Liver (tissue), 9 donors: ENCODE results near the gene CDH4. TPM values are rescaled to one million over a fixed set of nuclear protein-coding genes. Genes with fewer than 3 reads are reported as not detected.

ENCODE experiments used
- DNase-seq: peaks from one replicate; pipeline ENCODE4 v3.0.0-alpha.2; 2017; ENCODE audit warnings: low spot score
- H3K27ac ChIP-seq, 2 donors: one replicate each; pipeline ENCODE4 v1.7.0; 2013; ENCODE audit warnings: inconsistent platforms in 2 of 2, low read length in 2 of 2, control low read depth in 1 of 2, low read depth in 1 of 2, mild to moderate bottlenecking in 1 of 2
- H3K27me3 ChIP-seq, 4 donors: one replicate each; pipeline versions ENCODE4 v1.6.1 to v1.7.0; 2013; ENCODE audit warnings: low read length in 3 of 4, inconsistent platforms in 1 of 4, mild to moderate bottlenecking in 1 of 4, moderate library complexity in 1 of 4; ENCODE audit not compliant: control insufficient read depth in 4 of 4, insufficient read depth in 4 of 4
- H3K36me3 ChIP-seq, 4 donors: one replicate each; pipeline versions ENCODE4 v1.6.1 to v1.7.0; 2013; ENCODE audit warnings: low read length in 3 of 4, mild to moderate bottlenecking in 3 of 4, low read depth in 1 of 4, moderate library complexity in 1 of 4; ENCODE audit not compliant: control insufficient read depth in 4 of 4, insufficient read depth in 3 of 4
- H3K4me1 ChIP-seq, 4 donors: one replicate each; pipeline versions ENCODE4 v1.6.1 to v1.7.0; 2013; ENCODE audit warnings: low read length in 3 of 4, mild to moderate bottlenecking in 3 of 4, moderate library complexity in 1 of 4; ENCODE audit not compliant: control insufficient read depth in 4 of 4, insufficient read depth in 4 of 4
- H3K4me3 ChIP-seq, 3 donors: one replicate each; pipeline versions ENCODE4 v1.6.1 to v1.7.0; 2013; ENCODE audit warnings: low read length in 3 of 3, control low read depth in 1 of 3, low read depth in 1 of 3, mild to moderate bottlenecking in 1 of 3
- H3K9ac ChIP-seq, 2 donors: one replicate each; pipeline ENCODE4 v1.7.0; 2013; ENCODE audit warnings: low read length in 2 of 2, mild to moderate bottlenecking in 2 of 2, moderate library complexity in 2 of 2, control low read depth in 1 of 2, low read depth in 1 of 2
- H3K9me3 ChIP-seq, 4 donors: one replicate each; pipeline versions ENCODE4 v1.6.1 to v1.7.0; 2013; ENCODE audit warnings: low read length in 3 of 4; ENCODE audit not compliant: control insufficient read depth in 4 of 4
- FOXA1 ChIP-seq: IDR thresholded peaks from 2 replicates; pipeline ENCODE4 v1.6.1; 2016; ENCODE audit warnings: antibody characterized with exemption
- FOXA2 ChIP-seq: IDR thresholded peaks from 2 replicates; pipeline ENCODE4 v1.6.1; 2016; ENCODE audit warnings: antibody characterized with exemption
- GABPA ChIP-seq, 2 donors: IDR thresholded peaks in 1 of 2; conservative IDR thresholded peaks in 1 of 2; 2 replicates each; pipeline ENCODE4 v1.6.1; 2016; ENCODE audit warnings: antibody characterized with exemption in 2 of 2, mild to moderate bottlenecking in 1 of 2, moderate library complexity in 1 of 2
- HNF4A ChIP-seq, 2 donors: conservative IDR thresholded peaks; 2 replicates each; pipeline ENCODE4 v1.6.1; 2016; ENCODE audit warnings: antibody characterized with exemption in 2 of 2, mild to moderate bottlenecking in 2 of 2
- HNF4G ChIP-seq: IDR thresholded peaks from 2 replicates; pipeline ENCODE4 v1.6.1; 2016; ENCODE audit warnings: antibody characterized with exemption
- RAD21 ChIP-seq, 2 donors: IDR thresholded peaks; 2 replicates each; pipeline ENCODE4 v1.6.1; 2016; ENCODE audit warnings: antibody characterized with exemption in 2 of 2, mild to moderate bottlenecking in 2 of 2
- RXRA ChIP-seq, 2 donors: IDR thresholded peaks; 2 replicates each; pipeline ENCODE4 v1.6.1; 2017 to 2018; ENCODE audit warnings: antibody characterized with exemption in 2 of 2, mild to moderate bottlenecking in 1 of 2
- SP1 ChIP-seq: IDR thresholded peaks from 2 replicates; pipeline ENCODE4 v1.6.1; 2018; ENCODE audit warnings: antibody characterized with exemption, mild to moderate bottlenecking
- YY1 ChIP-seq: IDR thresholded peaks from 2 replicates; pipeline ENCODE4 v1.6.1; 2016; ENCODE audit warnings: antibody characterized with exemption, mild to moderate bottlenecking
- WGBS: extraction: QIAGEN DNeasy Blood & Tissue Kit; methylation state at CpG from one replicate; pipeline ENCODE4 v1.1.7; 2013; 5-methylcytosine and 5-hydroxymethylcytosine counted together
- polyA plus RNA-seq, 2 donors: library from polyadenylated mRNA; stranded (reverse) in 1 of 2; unstranded in 1 of 2; fragments of 200-250 nt in 1 of 2; fragments of >200 nt in 1 of 2; fragmentation: Nextera tagmentation in 1 of 2; extraction: Ambion mirVana in 1 of 2; gene quantifications; one replicate each; pipeline versions ENCODE4 v1.2.1 to v1.2.3, GENCODE V29; 2013 to 2015
- total RNA-seq, 2 donors: library from RNA; depleted of rRNA; stranded (reverse); fragments of >200 nt; gene quantifications; one replicate each; pipeline ENCODE4 v1.2.3, GENCODE V29; 2014
- TF ChIP-seq, protein P1 (sequence below): fragments of 150-350 bp; IDR thresholded peaks from 2 replicates; pipeline ENCODE4 v1.5.1; 2017; ENCODE audit warnings: improper control_type of control experiment, low read depth, low read length; ENCODE audit not compliant: missing input control
- TF ChIP-seq, protein P2 (sequence below): IDR thresholded peaks from 2 replicates; pipeline ENCODE4 v1.6.1; 2016; ENCODE audit warnings: antibody characterized with exemption, mild to moderate bottlenecking
- TF ChIP-seq, protein P3 (sequence below): IDR thresholded peaks from 2 replicates; pipeline ENCODE4 v1.6.1; 2016; ENCODE audit warnings: antibody characterized with exemption
- TF ChIP-seq, protein P4 (sequence below): IDR thresholded peaks from 2 replicates; pipeline ENCODE4 v1.6.1; 2016; ENCODE audit warnings: antibody characterized with exemption
- donor health status: healthy.
- donor health status: healthy.
- donor health status: healthy.
- donor health status: healthy.
- donor health status: healthy.

The CDH4 gene
- total and polyA plus RNA-seq, 4 donors, result 0.03 to 0.25 (median 0.19) TPM; not detected in 1

DNA sequence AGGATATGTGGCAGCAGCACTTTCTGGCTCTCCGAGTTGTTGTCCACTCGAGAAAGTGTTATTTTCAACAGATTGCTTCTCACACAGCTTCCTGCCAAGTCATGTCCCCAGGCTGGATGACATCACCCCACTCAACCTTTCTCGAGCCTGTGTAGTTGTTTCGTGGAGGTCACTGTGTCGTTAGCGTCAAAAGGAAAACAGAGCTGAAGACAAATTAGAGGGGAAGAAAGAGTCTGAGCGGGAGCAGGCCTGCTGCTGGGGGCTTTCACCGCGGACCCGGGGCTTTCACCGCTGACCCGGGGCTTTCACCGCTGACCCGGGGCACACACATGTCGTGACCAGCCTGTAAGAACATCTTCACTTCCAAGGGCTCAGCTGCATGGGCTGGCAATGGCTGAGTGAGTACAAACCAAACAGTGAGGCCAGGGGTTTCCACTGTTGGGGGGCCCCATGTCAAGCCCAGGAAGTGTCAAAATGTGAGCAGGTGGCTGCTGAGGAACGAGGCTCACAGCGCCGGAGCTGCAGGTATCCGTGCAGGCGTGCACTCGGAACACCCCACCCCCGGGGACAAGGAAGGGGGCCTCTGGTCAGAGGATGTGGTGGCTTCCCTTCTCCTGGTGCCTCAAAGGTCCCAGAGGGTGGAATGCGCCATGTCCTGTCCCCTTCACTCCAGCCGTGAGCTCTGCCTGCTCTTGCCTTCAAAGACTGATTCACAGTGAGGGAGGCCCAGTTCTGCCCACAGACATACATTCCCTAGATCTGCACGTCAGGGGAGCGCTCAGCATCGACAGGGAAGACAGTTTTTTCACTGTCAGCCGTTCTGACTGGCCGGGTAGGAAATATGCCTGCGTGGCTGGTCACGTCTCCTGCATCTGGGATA is 447.7 kb downstream of the CDH4 start:
- Histone ChIP-seq H3K36me3 (no peaks in the 10 kb centered on the region), H3K27me3 (no peaks in the 10 kb centered on the region), H3K27ac (no peak overlapping the region), H3K9me3 (no peaks in the 10 kb centered on the region), H3K4me1 (no peaks in the 10 kb centered on the region), H3K4me3 (no peak overlapping the region), H3K9ac (no peak overlapping the region)
- WGBS, result 78% methylated on average over 31 of the region's 31 CpGs
- no peak for DNase-seq
- TF ChIP-seq RAD21 (IDR thresholded peaks at IDR 0.05), result no peak
- TF ChIP-seq, protein P1, sequence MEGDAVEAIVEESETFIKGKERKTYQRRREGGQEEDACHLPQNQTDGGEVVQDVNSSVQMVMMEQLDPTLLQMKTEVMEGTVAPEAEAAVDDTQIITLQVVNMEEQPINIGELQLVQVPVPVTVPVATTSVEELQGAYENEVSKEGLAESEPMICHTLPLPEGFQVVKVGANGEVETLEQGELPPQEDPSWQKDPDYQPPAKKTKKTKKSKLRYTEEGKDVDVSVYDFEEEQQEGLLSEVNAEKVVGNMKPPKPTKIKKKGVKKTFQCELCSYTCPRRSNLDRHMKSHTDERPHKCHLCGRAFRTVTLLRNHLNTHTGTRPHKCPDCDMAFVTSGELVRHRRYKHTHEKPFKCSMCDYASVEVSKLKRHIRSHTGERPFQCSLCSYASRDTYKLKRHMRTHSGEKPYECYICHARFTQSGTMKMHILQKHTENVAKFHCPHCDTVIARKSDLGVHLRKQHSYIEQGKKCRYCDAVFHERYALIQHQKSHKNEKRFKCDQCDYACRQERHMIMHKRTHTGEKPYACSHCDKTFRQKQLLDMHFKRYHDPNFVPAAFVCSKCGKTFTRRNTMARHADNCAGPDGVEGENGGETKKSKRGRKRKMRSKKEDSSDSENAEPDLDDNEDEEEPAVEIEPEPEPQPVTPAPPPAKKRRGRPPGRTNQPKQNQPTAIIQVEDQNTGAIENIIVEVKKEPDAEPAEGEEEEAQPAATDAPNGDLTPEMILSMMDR, result no peak
- TF ChIP-seq, protein P2, sequence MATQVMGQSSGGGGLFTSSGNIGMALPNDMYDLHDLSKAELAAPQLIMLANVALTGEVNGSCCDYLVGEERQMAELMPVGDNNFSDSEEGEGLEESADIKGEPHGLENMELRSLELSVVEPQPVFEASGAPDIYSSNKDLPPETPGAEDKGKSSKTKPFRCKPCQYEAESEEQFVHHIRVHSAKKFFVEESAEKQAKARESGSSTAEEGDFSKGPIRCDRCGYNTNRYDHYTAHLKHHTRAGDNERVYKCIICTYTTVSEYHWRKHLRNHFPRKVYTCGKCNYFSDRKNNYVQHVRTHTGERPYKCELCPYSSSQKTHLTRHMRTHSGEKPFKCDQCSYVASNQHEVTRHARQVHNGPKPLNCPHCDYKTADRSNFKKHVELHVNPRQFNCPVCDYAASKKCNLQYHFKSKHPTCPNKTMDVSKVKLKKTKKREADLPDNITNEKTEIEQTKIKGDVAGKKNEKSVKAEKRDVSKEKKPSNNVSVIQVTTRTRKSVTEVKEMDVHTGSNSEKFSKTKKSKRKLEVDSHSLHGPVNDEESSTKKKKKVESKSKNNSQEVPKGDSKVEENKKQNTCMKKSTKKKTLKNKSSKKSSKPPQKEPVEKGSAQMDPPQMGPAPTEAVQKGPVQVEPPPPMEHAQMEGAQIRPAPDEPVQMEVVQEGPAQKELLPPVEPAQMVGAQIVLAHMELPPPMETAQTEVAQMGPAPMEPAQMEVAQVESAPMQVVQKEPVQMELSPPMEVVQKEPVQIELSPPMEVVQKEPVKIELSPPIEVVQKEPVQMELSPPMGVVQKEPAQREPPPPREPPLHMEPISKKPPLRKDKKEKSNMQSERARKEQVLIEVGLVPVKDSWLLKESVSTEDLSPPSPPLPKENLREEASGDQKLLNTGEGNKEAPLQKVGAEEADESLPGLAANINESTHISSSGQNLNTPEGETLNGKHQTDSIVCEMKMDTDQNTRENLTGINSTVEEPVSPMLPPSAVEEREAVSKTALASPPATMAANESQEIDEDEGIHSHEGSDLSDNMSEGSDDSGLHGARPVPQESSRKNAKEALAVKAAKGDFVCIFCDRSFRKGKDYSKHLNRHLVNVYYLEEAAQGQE, result no peak
- no peak for TF ChIP-seq RXRA (IDR thresholded peaks at IDR 0.05)
- TF ChIP-seq, protein P3, sequence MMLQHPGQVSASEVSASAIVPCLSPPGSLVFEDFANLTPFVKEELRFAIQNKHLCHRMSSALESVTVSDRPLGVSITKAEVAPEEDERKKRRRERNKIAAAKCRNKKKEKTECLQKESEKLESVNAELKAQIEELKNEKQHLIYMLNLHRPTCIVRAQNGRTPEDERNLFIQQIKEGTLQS, result no peak
- TF ChIP-seq HNF4A (conservative IDR thresholded peaks at IDR 0.05), result no peak
- TF ChIP-seq HNF4G, result no peak
- TF ChIP-seq FOXA1, result no peak
- TF ChIP-seq, protein P4, sequence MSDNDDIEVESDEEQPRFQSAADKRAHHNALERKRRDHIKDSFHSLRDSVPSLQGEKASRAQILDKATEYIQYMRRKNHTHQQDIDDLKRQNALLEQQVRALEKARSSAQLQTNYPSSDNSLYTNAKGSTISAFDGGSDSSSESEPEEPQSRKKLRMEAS, result no peak
- TF ChIP-seq FOXA2, result no peak
- TF ChIP-seq SP1, result no peak
- no peak for TF ChIP-seq YY1

DNA sequence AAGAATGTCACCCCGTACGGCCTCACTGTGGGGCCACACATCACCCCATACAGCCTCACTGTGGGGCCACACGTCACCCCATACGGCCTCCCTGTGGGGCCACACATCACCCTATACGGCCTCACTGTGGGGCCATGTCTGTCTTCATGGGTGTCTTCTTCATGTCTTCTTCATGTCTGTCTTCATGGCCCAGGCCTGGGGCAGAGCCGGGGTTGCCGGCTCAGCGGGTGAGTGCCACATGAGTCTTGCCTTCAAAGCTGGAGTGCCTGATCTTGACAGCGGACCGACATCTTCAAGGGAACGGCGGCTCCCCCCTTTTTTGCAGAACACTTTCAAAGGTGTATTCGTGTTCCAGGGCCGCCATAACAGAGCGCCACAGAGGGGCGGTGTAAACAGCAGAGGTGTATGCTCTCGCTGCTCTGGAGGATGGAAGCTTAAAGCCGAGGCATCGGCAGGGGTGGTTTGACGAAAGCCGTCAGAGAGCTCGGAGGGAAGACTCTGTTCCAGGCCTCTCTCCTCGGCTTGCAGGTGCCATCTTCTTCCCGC is 448.6 kb downstream of the CDH4 start:
- TF ChIP-seq GABPA (IDR thresholded peaks at IDR 0.05 in 1 of 2, conservative IDR thresholded peaks at IDR 0.05 in 1 of 2) (no peak), FOXA2 (no peak), FOXA1 (no peak)
- TF ChIP-seq, protein P3, result no peak
- TF ChIP-seq, protein P1, result no peak
- no peaks in the 10 kb centered on the region for H3K9me3 ChIP-seq
- H3K4me1 ChIP-seq, result no peaks in the 10 kb centered on the region
- 90% methylated on average over 24 of the region's 24 CpGs for WGBS
- no peak overlapping the region for H3K9ac ChIP-seq
- no peaks in the 10 kb centered on the region for H3K27me3 ChIP-seq
- H3K36me3 ChIP-seq, result no peaks in the 10 kb centered on the region
- no peak overlapping the region for H3K27ac ChIP-seq
- no peak overlapping the region for H3K4me3 ChIP-seq
- no peak for DNase-seq
